ENCODE measurements around the gene KLHL24.
"Not testable (repeated sequence)": the region's sequence is repeated elsewhere in the genome, so short reads cannot be mapped to it uniquely, and the experiment has no call there.

- TF ChIP-seq ZBTB44 (CRISPR knock-in tag; IDR thresholded peaks at IDR 0.05): not testable (repeated sequence)
- TF ChIP-seq, protein P1, sequence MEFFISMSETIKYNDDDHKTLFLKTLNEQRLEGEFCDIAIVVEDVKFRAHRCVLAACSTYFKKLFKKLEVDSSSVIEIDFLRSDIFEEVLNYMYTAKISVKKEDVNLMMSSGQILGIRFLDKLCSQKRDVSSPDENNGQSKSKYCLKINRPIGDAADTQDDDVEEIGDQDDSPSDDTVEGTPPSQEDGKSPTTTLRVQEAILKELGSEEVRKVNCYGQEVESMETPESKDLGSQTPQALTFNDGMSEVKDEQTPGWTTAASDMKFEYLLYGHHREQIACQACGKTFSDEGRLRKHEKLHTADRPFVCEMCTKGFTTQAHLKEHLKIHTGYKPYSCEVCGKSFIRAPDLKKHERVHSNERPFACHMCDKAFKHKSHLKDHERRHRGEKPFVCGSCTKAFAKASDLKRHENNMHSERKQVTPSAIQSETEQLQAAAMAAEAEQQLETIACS (CRISPR knock-in tag; IDR thresholded peaks at IDR 0.05): not testable (repeated sequence)
Observed at GRCh38 chr3:183632725-183633124, 2.7 kb upstream of the KLHL24 start.

Measured in HepG2 (cell line).